HL-60/S4 treated with retinoic acid at 250 ng/mL for 4 days and 3 days (cell line): ENCODE measurements around the gene ARHGEF18.
"Not testable (repeated sequence)": the region's sequence is repeated elsewhere in the genome, so short reads cannot be mapped to it uniquely, and the experiment has no call there.

Source experiments
- in situ Hi-C: fragments of 300-500 bp; cut with MboI; formaldehyde crosslinking; loops from 2 replicates; pipeline ENCODE4 v1.7.0; 2022; ENCODE audit warnings: low sequenced_read_pairs

The ARHGEF18 gene

GRCh38 chr19:7346997-7347396, 1.7 kb upstream of the ARHGEF18 start:
- in situ Hi-C loops: not testable (repeated sequence)

DNA sequence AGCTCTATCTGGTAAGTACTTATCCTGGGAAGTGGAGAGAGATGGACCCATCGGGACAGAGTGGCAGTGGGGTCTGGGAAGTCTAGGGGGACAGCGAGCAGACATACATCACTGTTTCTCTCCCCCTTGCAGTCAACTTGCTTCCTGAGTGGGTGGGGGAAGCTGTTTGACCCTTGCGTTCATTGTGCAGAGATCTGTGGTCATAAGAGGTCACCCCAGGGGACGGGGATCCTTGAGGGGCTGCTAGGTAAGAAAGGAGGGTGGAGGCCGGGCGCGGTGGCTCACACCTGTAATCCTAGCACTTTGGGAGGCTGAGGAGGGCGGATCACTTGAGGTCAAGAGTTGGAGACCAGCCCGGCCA, 474 bp downstream of the ARHGEF18 start:
- in situ Hi-C loops: no loop called here

- in situ Hi-C loops: no loop called here
Observed at GRCh38 chr19:7349961-7350711, 1.4 kb downstream of the ARHGEF18 start.

DNA sequence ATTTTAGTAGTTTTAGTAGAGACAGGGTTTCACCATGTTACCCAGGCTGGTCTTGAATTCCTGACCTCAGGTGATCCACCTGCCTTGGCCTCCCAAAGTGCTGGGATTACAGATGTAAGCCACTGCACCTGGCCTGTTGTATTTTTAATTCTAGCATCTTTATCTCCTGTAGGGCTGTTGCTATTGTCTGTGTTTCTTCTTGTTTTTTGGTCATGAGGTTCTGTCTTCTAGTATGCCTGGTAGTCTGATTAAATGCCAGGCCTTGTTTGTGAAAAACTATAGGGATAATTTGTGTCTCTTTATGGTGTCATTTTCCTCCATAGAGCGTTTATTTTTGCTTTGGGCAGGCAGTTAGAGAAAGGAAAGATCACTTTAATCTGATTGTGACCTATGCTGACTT, 3.1 kb downstream of the ARHGEF18 start:
- in situ Hi-C loops: no loop called here

GRCh38 chr19:7355151-7355820, 6.5 kb downstream of the ARHGEF18 start:
- in situ Hi-C loops: no loop called here

- in situ Hi-C loops: no loop called here
Observed at GRCh38 chr19:7355871-7356270, 7.1 kb downstream of the ARHGEF18 start.

DNA sequence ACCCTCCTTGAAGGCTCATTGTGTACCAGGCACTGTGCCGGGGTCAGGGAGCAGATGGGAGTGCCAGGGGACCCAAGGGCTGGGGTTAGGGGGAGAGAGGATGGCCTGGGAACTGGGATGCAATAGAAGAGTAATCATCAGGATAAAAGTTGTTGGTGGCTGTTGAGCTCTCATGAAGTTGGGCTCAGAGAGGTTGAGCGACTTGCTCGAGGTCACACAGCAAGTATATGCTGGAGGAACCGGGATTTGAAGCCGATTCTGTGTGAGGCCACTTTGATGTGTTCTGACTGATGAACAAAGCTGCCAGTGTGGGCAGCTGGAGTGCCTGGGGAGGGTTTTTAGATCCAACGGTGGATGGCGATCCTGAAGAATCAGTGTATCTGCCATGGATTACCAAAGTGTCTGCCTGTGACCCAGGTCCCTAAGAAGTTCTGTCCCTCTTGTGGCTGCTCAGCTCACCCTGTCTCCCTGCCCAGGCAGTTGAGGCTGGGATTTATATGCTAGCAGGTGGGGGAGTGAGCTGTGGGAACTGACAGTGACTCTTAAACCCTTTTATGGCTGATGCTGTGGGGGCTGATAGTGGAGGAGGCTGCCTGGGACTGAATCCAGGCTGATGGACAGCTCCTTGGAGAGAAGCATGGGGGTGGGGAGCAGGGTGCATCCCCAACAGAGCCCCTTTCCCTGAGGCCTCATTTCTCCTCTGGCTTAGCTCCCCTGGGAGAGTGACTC, 8.3 kb downstream of the ARHGEF18 start:
- in situ Hi-C loops: no loop called here

DNA sequence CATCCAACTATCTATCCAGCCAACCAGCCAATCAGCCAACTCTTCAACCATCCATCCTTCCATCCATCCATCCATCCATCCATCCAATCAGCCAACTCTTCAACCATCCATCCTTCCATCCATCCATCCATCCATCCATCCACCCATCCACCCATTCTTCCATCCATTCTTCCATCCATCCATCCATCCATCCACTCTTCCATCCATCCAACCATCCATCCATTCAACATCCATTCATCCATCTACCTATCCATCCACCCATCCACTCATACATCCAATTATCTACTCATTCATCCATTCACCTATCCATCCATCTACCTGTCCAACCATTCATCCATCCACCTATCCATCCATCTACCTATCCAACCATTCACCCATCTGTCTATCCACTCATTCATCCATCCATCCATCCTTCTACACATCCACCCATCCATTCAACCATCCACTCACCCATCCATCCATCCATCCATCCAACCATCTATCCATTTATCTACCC, 9.4 kb downstream of the ARHGEF18 start:
- in situ Hi-C loops: no loop called here

GRCh38 chr19:7360393-7360984, 11.8 kb downstream of the ARHGEF18 start:
- in situ Hi-C loops: no loop called here

GRCh38 chr19:7363225-7363624, 14.5 kb downstream of the ARHGEF18 start:
- in situ Hi-C loops: no loop called here

GRCh38 chr19:7366701-7367420, 18.1 kb downstream of the ARHGEF18 start:
- in situ Hi-C loops: no loop called here

DNA sequence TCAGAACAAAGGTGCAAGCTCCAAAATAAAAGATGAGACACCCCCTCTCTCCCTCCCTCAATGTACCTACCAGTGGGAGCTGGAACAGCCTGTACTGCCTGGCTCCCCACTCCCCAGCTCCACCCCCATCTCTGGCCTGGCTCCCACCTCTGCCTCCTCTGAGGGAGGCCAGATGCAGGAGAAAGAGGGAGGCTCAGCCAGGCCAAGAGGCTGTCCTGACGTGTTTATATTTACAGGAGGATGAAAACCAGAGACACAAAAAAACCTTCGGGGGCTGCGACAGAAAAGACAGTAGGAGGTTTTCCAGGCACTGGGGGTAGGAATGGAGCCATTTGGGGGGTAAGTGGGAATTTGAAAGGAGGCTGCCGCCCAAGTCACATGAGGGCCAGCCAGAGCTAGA, 19.7 kb downstream of the ARHGEF18 start:
- in situ Hi-C loops: no loop called here

- in situ Hi-C loops: not testable (repeated sequence)
Observed at GRCh38 chr19:7368866-7369265, 20.1 kb downstream of the ARHGEF18 start.

DNA sequence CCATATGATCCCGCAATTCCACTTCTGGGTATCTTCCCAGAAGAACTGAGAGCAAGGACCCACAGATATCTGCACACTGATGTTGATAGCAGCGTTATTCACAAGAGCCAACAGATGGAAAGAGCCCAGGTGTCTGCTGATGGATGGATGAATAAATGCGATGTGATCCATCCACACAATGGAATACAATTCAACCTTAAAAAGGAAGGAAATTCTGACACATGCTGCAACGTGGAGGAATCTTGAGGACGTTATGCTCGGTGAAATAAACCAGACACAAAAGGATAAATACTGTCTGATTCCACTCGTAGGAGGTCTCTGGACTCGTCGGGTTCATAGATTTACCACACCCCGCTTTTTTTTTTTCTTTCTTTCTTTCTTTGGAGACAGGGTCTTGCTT, 21.8 kb downstream of the ARHGEF18 start:
- in situ Hi-C loops: no loop called here

GRCh38 chr19:7371001-7371400, 22.3 kb downstream of the ARHGEF18 start:
- in situ Hi-C loops: no loop called here

GRCh38 chr19:7372810-7373209, 24.1 kb downstream of the ARHGEF18 start:
- in situ Hi-C loops: no loop called here

DNA sequence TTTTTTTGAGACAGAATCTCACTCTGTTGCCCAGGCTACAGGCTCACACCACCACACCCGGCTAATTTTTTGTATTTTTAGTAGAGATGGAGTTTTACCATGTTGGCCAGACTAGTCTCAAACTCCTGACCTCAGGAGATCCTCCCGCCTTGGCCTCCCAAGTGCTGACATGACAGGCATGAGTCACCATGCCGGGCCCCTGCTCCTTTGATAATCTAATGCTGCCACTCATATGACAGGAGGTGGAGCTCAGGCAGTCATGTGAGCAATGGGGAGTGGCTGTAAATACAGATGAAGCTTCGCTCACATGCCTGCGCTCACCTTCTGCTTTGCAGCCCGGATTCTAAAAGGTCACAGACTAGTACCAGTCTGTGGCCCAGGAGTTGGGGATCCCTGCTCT, 25.1 kb downstream of the ARHGEF18 start:
- in situ Hi-C loops: no loop called here

DNA sequence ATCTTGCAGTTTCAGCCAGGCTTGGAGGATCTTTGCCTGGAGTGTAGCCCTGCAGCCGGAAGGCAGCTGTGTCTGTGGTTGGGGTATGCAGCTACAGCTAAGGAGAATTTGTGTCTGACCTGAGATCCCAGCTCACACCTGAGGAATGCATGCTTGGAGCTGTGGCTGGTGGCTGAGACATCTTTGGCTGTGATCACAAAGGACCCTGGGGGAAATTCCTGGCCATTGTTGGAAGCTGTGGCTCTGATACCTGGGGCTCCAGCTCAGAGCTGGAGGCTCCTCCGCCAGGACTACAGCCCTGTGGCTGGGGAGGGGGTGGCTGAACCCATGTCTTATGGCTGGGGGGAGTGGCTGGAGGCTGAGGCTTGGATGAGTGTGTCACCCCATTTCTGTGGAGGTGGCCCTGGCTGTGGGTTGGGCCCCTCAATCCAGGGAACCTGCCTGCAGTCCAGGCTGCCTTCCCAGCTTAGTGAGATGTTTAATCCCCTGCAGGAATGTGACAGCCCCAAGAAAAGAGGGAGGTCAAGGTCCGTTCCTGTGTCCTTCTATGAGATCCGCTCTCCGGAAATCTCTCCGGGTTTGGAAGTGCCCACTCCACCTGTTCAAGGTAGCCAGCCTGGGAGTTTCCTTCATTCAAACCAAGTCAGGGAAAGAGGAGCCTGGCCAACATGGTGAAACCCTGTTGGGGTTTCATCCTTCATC, 27.6 kb downstream of the ARHGEF18 start:
- in situ Hi-C loops: no loop called here

DNA sequence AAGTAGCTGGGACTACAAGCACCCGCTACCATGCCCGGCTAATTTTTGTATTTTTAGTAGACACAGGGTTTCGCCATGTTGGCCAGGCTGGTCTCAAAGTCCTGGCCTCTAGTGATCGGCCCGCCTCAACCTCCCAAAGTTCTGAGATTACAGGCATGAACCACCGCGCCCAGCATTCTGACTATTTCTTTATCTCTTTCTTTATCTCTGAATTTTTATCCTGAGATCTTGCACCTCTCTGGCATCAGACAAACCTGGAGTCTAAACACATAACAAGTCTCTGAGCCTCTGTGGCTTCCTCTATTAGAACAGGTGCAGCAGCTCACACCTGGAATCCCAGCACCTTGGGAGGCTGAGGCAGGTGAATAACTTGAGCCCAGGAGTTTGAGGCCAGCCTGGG, 28.5 kb downstream of the ARHGEF18 start:
- in situ Hi-C loops: no loop called here

DNA sequence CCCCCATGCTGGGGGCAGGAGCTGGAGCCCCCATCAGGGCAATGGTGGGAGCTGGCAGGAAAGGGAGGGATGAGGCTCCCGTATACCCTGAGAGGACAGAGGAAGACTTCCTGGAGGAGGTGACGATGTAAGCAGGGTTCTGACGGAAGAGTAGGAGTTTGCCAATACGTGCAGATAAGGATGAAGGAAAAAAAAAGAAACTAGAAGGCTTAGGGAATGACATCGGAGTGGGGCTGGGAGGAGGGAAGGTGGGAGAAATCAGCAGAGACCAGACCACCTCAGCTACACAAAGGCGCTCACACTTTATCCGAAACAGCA, 32.3 kb downstream of the ARHGEF18 start:
- in situ Hi-C loops: no loop called here
